PFSK-1 (cell line): ENCODE measurements around the gene CD300A.

Source experiments
- FOXP2 ChIP-seq: optimal IDR thresholded peaks from 2 replicates; pipeline ENCODE3; 2011; ENCODE audit warnings: borderline replicate concordance, control low read depth, inconsistent platforms; ENCODE audit not compliant: insufficient read depth; ENCODE audit errors: extremely low read length, extremely low read depth
- POLR2AphosphoS5 ChIP-seq: IDR thresholded peaks from 2 replicates; pipeline ENCODE4 v1.6.1; 2012; ENCODE audit warnings: low read depth, mild to moderate bottlenecking, control low read depth, low read length, moderate library complexity
- SIN3A ChIP-seq: IDR thresholded peaks from 2 replicates; pipeline ENCODE4 v1.6.1; 2012; ENCODE audit warnings: mild to moderate bottlenecking, low read length, moderate library complexity, borderline replicate concordance; ENCODE audit not compliant: insufficient read depth
- TAF1 ChIP-seq: IDR thresholded peaks from 2 replicates; pipeline ENCODE4 v1.6.1; 2012; ENCODE audit warnings: low read length, control low read depth, borderline replicate concordance; ENCODE audit not compliant: insufficient read depth
- TF ChIP-seq, protein P1 (sequence below), 2 experiments: IDR thresholded peaks; 2 replicates each; pipeline versions ENCODE4 v1.6.1 to v1.8.0; 2011 to 2012; ENCODE audit warnings: low read depth in 2 of 2, low read length in 2 of 2, control low read depth in 1 of 2, inconsistent platforms in 1 of 2, mild to moderate bottlenecking in 1 of 2, moderate library complexity in 1 of 2; ENCODE audit not compliant: insufficient read depth in 1 of 2

The CD300A gene

DNA sequence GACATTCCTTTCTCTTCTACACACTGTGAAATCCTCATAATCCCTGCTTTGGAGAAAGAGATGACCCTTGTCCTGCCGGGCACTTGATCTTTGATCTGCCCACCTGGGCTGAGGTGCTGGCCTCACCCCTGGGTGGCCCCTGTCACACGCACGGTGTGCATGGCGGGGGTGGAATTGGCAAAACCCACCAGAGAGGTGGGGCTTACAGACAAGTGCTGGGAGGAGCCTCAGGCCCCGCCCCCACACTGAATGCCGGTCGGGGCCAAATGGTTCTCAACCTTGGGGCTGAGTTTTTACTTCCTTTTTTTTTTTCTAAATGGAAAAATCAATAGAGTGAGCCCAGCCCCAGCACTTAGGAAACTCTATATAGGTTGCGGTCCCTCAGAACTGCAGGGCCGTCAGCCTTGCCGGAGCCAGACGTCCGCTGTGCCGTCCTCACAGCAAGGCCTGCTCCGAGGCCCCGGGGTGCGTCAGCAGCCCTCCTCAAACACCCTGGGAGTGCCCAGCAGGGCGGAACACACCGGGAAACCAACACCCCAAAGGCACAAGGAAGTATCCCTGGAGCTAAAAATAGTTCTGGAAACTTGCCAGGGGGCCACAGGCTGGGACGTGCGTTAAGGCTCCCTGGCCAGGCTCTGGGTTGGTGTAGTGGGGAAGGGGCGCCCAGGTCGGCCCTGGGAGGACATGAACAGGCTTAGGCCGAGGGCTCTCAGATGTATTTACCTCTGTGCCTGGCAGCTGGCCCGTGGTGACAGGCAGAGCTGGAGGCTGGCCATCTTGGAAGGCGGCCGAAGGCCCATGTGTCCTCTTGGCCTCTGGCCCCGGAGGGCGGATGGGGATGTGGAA lies 23.5 kb upstream of the CD300A start:
- TF ChIP-seq, protein P1, sequence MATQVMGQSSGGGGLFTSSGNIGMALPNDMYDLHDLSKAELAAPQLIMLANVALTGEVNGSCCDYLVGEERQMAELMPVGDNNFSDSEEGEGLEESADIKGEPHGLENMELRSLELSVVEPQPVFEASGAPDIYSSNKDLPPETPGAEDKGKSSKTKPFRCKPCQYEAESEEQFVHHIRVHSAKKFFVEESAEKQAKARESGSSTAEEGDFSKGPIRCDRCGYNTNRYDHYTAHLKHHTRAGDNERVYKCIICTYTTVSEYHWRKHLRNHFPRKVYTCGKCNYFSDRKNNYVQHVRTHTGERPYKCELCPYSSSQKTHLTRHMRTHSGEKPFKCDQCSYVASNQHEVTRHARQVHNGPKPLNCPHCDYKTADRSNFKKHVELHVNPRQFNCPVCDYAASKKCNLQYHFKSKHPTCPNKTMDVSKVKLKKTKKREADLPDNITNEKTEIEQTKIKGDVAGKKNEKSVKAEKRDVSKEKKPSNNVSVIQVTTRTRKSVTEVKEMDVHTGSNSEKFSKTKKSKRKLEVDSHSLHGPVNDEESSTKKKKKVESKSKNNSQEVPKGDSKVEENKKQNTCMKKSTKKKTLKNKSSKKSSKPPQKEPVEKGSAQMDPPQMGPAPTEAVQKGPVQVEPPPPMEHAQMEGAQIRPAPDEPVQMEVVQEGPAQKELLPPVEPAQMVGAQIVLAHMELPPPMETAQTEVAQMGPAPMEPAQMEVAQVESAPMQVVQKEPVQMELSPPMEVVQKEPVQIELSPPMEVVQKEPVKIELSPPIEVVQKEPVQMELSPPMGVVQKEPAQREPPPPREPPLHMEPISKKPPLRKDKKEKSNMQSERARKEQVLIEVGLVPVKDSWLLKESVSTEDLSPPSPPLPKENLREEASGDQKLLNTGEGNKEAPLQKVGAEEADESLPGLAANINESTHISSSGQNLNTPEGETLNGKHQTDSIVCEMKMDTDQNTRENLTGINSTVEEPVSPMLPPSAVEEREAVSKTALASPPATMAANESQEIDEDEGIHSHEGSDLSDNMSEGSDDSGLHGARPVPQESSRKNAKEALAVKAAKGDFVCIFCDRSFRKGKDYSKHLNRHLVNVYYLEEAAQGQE (IDR thresholded peaks at IDR 0.05; ENCODE audit: insufficient read depth in 1 of 2, low read depth in 2 of 2, low read length in 2 of 2): no peak
- no peak for TF ChIP-seq POLR2AphosphoS5

GRCh38 chr17:74443516-74444296 lies 22.7 kb upstream of the CD300A start:
- TF ChIP-seq, protein P1 (IDR thresholded peaks at IDR 0.05; ENCODE audit: insufficient read depth in 1 of 2, low read depth in 2 of 2, low read length in 2 of 2): no peak
- no peak for TF ChIP-seq TAF1
- TF ChIP-seq FOXP2: no peak
- TF ChIP-seq SIN3A: no peak
- no peak for TF ChIP-seq POLR2AphosphoS5

DNA sequence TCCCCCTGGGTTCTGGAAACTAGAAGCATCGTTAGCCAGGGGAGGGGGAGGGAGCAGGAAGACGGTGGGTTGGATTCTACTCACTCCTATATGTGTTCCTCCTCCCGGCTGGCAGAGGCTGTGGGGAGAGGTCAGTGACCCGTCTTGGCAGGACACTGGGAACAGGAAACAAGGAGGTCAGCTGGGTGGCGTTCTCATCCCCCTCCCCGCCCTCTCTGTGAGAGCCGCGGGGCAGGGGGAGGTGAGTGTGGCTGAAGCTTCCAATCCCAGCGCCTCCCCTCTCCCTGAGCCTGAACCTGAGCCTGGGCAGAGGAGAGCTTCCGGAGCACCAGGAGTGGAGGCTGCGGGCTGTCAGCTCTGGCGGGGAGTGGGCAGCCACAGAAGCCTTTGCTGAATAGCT lies 22.0 kb upstream of the CD300A start:
- TF ChIP-seq SIN3A: no peak
- TF ChIP-seq TAF1: no peak
- TF ChIP-seq, protein P1 (IDR thresholded peaks at IDR 0.05; ENCODE audit: insufficient read depth in 1 of 2, low read depth in 2 of 2, low read length in 2 of 2): no peak
- TF ChIP-seq FOXP2: no peak
- no peak for TF ChIP-seq POLR2AphosphoS5

DNA sequence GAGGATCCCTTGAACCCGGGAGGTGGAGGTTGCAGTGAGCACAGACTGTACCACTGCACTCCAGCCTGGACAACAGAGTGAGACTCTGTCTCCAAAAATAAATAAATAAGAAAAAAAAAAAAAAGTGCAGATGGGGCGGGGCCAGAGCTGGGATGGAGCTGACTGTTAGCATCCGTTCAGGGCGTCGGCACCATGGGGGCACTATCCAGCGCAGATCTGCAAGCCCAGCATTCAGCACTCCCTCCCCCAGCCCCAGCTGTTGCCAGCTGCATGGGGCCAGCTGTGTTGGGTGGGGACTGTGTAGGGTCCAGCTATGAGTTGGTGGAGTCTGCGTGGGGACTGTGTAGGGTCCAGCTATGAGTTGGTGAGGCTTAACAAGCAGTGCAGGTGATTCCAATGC lies 21.3 kb upstream of the CD300A start:
- TF ChIP-seq TAF1 (no peak), FOXP2 (no peak), SIN3A (no peak), POLR2AphosphoS5 (no peak)
- TF ChIP-seq, protein P1 (IDR thresholded peaks at IDR 0.05; ENCODE audit: insufficient read depth in 1 of 2, low read depth in 2 of 2, low read length in 2 of 2): no peak
